ENCODE data around the gene BAD.

GRCh38 chr11:64267207-64267945, 17.1 kb downstream of the BAD start:
- TF ChIP-seq ZFX (IDR thresholded peaks at IDR 0.05) (no peak), CTCF (conservative IDR thresholded peaks at IDR 0.05) (no peak)
